WTC11 (cell line): ENCODE data around the gene SCN9A. TPM values are rescaled to one million over a fixed set of nuclear protein-coding genes. Genes with fewer than 3 reads are reported as not detected.

Experiments
- ATAC-seq: fragments of 200-7000 bp; cut with Tn5 transposase; 2 replicates; pipeline ENCODE4 v1.10.0; 2021; ENCODE audit warnings: mild to moderate bottlenecking, moderate library complexity
- CTCF ChIA-PET: fragments of 300-600 bp; sonication (Branson Sonifier 250); formaldehyde crosslinking; loops from one replicate; lab custom pipeline; 2021; ENCODE audit warnings: antibody characterized with exemption; lab: Charles Lee
- POLR2A ChIA-PET: fragments of 350-600 bp; sonication (Branson Sonifier 250); formaldehyde crosslinking; loops from one replicate; lab custom pipeline; 2021; ENCODE audit warnings: antibody characterized with exemption; lab: Charles Lee
- DNase-seq: peaks from one replicate; pipeline ENCODE4 v3.0.0; 2021; ENCODE audit warnings: low spot score
- H3K27ac Mint-ChIP-seq: 2 replicates; pipeline ENCODE4 v1.8.0; 2021; ENCODE audit warnings: mixed read lengths
- H3K27me3 Mint-ChIP-seq: 2 replicates; pipeline ENCODE4 v1.8.0; 2021; ENCODE audit warnings: low read depth, mild to moderate bottlenecking, moderate library complexity, mixed read lengths
- H3K36me3 Mint-ChIP-seq: 2 replicates; pipeline ENCODE4 v1.8.0; 2021; ENCODE audit warnings: mixed read lengths
- H3K4me1 Mint-ChIP-seq: 2 replicates; pipeline ENCODE4 v1.8.0; 2022; ENCODE audit warnings: mixed read lengths
- H3K4me3 Mint-ChIP-seq: 2 replicates; pipeline ENCODE4 v1.8.0; 2021; ENCODE audit warnings: mild to moderate bottlenecking, moderate library complexity, mixed read lengths
- H3K9me3 Mint-ChIP-seq: 2 replicates; pipeline ENCODE4 v1.8.0; 2021; ENCODE audit warnings: mixed read lengths
- CTCF ChIP-seq: fragments of 200-600 bp; IDR thresholded peaks from 2 replicates; pipeline ENCODE4 v1.8.0; 2022; ENCODE audit warnings: antibody characterized with exemption
- EMX1 ChIP-seq: fragments of 250-450 bp; sonication (Bioruptor Pico); IDR thresholded peaks from 2 replicates; pipeline ENCODE4 v1.8.0; 2021; ENCODE audit warnings: mild to moderate bottlenecking
- ERG ChIP-seq: fragments of 250-450 bp; sonication (Bioruptor Pico); IDR thresholded peaks from 2 replicates; pipeline ENCODE4 v1.8.0; 2021; ENCODE audit warnings: mild to moderate bottlenecking
- FOXP1 ChIP-seq: sonication (generic); formaldehyde crosslinking; IDR thresholded peaks from 2 replicates; pipeline ENCODE4 v1.8.0; 2022; ENCODE audit warnings: missing genetic modification reagents, mild to moderate bottlenecking, moderate library complexity, borderline replicate concordance
- JAZF1 ChIP-seq: fragments of 250-450 bp; sonication (Bioruptor Pico); IDR thresholded peaks from 2 replicates; pipeline ENCODE4 v1.9.0; 2021; ENCODE audit warnings: moderate library complexity, mild to moderate bottlenecking, inconsistent platforms
- JUN ChIP-seq: sonication (generic); formaldehyde crosslinking; IDR thresholded peaks from 2 replicates; pipeline ENCODE4 v1.8.0; 2023; ENCODE audit warnings: mild to moderate bottlenecking, missing genetic modification reagents
- NR1H2 ChIP-seq: sonication (generic); formaldehyde crosslinking; IDR thresholded peaks from 2 replicates; pipeline ENCODE4 v1.9.0; 2021; ENCODE audit warnings: mild to moderate bottlenecking, moderate library complexity, missing genetic modification reagents
- NR3C1 ChIP-seq: sonication (generic); formaldehyde crosslinking; conservative IDR thresholded peaks from 2 replicates; pipeline ENCODE4 v1.8.1; 2023; ENCODE audit warnings: low read depth, mild to moderate bottlenecking, missing genetic modification reagents
- RELA ChIP-seq: sonication (generic); formaldehyde crosslinking; IDR thresholded peaks from 2 replicates; pipeline ENCODE4 v1.8.1; 2022; ENCODE audit warnings: missing genetic modification reagents, mild to moderate bottlenecking, borderline replicate concordance
- RORB ChIP-seq: fragments of 250-450 bp; sonication (Bioruptor Pico); IDR thresholded peaks from 2 replicates; pipeline ENCODE4 v1.9.0; 2021; ENCODE audit warnings: mild to moderate bottlenecking
- SMAD4 ChIP-seq: sonication (generic); formaldehyde crosslinking; IDR thresholded peaks from 2 replicates; pipeline ENCODE4 v1.8.0; 2022; ENCODE audit warnings: mild to moderate bottlenecking, missing genetic modification reagents
- SOX15 ChIP-seq: fragments of 250-450 bp; sonication (Bioruptor Pico); IDR thresholded peaks from 2 replicates; pipeline ENCODE4 v1.9.0; 2021; ENCODE audit warnings: mild to moderate bottlenecking
- USF1 ChIP-seq: sonication (generic); formaldehyde crosslinking; IDR thresholded peaks from 2 replicates; pipeline ENCODE4 v1.8.0; 2022; ENCODE audit warnings: mild to moderate bottlenecking, missing genetic modification reagents
- ZBTB43 ChIP-seq: sonication (generic); formaldehyde crosslinking; IDR thresholded peaks from 2 replicates; pipeline ENCODE4 v1.8.1; 2023; ENCODE audit warnings: mild to moderate bottlenecking, missing genetic modification reagents
- ZNF219 ChIP-seq: sonication (generic); formaldehyde crosslinking; IDR thresholded peaks from 2 replicates; pipeline ENCODE4 v1.8.0; 2023; ENCODE audit warnings: missing genetic modification reagents, mild to moderate bottlenecking, borderline replicate concordance
- ZNF317 ChIP-seq: sonication (generic); formaldehyde crosslinking; IDR thresholded peaks from 2 replicates; pipeline ENCODE4 v1.8.1; 2023; ENCODE audit warnings: low read depth, mild to moderate bottlenecking, moderate library complexity, missing genetic modification reagents, borderline replicate concordance
- ZSCAN18 ChIP-seq: fragments of 250-450 bp; sonication (Bioruptor Pico); IDR thresholded peaks from 2 replicates; pipeline ENCODE4 v2.1.2; 2022; ENCODE audit warnings: mild to moderate bottlenecking, moderate library complexity
- total RNA-seq: library from RNA; stranded (reverse); gene quantifications from 3 replicates; pipeline ENCODE4 v1.2.3, GENCODE V29; 2021
- TF ChIP-seq, protein P1 (sequence below): sonication (generic); formaldehyde crosslinking; IDR thresholded peaks from 2 replicates; pipeline ENCODE4 v1.8.1; 2023; ENCODE audit warnings: mild to moderate bottlenecking, missing genetic modification reagents, moderate library complexity
- TF ChIP-seq, protein P2 (sequence below): fragments of 250-450 bp; sonication (Bioruptor Pico); conservative IDR thresholded peaks from 2 replicates; pipeline ENCODE4 v1.9.0; 2021; ENCODE audit warnings: mild to moderate bottlenecking
- TF ChIP-seq, protein P3 (sequence below): sonication (generic); formaldehyde crosslinking; IDR thresholded peaks from 2 replicates; pipeline ENCODE4 v1.8.0; 2022; ENCODE audit warnings: missing genetic modification reagents

SCN9A gene
- total RNA-seq, 1 experiment from 2014 or later: 7.3 TPM

DNA sequence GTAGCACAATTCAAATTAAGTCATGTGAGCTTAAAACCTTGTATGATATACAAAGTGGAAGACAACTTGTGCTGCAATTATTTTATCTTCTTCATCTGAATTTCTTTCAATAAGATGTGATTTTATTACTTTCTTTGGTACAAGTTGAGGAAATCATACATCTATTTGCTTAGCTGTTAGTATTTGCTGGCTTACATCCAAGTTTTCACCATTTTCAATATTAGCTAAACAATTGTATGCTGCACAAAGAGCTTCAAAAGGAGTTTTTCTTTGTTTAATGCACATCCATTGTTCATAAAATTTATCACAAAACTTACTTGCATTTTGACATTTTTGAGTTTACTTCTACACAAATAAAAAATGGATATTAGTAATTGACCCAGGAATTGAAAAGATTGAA, 40.9 kb downstream of the SCN9A start (continued):
- no peak for TF ChIP-seq ZSCAN18 (CRISPR knock-in tag)
- no peak for TF ChIP-seq RELA (CRISPR knock-in tag)

- TF ChIP-seq RORB (CRISPR knock-in tag) (no peak), FOXP1 (CRISPR knock-in tag) (no peak), NR1H2 (no peak), NR3C1 (CRISPR knock-in tag) (no peak), SMAD4 (CRISPR knock-in tag) (no peak), USF1 (CRISPR knock-in tag) (no peak), JAZF1 (CRISPR knock-in tag) (no peak), ZNF317 (CRISPR knock-in tag) (no peak)
- Mint-ChIP-seq H3K4me1 (peaks cover 24% of the 10 kb centered on the region), H3K9me3 (no peaks in the 10 kb centered on the region), H3K27me3 (no peaks in the 10 kb centered on the region), H3K27ac (no peak overlapping the region), H3K36me3 (no peaks in the 10 kb centered on the region), H3K4me3 (no peak overlapping the region)
- POLR2A ChIA-PET: no interaction called here
- no peak for ATAC-seq
- no peak for DNase-seq
- CTCF ChIA-PET: no interaction called here
Measured at GRCh38 chr2:166333801-166334200, 41.9 kb downstream of the SCN9A start.

- Mint-ChIP-seq H3K9me3 (no peaks in the 10 kb centered on the region), H3K36me3 (no peaks in the 10 kb centered on the region), H3K27me3 (no peaks in the 10 kb centered on the region), H3K4me1 (peaks cover 11% of the 10 kb centered on the region), H3K4me3 (no peak overlapping the region)
- ChIA-PET CTCF (no interaction called here), POLR2A (no interaction called here)
- ATAC-seq (no peak), DNase-seq (no peak)
- TF ChIP-seq, protein P1, sequence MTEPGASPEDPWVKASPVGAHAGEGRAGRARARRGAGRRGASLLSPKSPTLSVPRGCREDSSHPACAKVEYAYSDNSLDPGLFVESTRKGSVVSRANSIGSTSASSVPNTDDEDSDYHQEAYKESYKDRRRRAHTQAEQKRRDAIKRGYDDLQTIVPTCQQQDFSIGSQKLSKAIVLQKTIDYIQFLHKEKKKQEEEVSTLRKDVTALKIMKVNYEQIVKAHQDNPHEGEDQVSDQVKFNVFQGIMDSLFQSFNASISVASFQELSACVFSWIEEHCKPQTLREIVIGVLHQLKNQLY (CRISPR knock-in tag): no peak
- TF ChIP-seq EMX1 (CRISPR knock-in tag): no peak
- no peak for TF ChIP-seq JUN (CRISPR knock-in tag)
- TF ChIP-seq, protein P2, sequence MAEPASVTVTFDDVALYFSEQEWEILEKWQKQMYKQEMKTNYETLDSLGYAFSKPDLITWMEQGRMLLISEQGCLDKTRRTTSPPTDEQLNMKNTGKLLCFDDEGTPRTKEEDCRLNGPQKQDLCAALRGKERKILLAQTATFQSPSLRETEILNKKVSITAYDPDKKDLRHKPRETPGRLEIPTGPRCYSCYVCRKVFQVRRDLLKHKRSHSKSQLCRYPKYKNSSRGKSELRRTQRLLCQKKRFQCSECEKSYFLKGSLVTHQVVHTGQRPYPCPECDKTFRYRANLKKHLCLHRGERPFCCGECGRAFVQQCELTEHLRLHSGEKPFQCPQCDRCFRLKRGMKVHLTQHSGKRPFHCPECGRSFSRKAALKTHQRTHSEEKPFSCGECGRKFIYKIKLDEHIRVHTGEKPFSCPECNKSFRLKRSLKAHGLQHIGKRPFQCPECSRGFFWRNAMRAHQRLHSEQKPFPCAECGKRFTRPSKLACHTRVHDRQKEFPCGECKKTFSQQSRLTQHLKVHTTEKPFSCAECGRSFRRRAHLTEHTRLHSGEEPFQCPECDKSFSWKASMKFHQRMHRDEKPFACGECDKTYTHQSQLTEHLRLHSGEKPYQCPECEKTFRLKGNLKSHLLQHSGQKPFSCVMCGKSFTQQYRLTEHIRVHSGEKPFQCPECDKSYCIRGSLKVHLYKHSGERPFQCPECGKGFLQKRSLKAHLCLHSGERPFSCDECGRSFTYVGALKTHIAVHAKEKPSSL (CRISPR knock-in tag): no peak
- no peak for TF ChIP-seq USF1 (CRISPR knock-in tag)
- no peak for TF ChIP-seq ERG (CRISPR knock-in tag)
- no peak for TF ChIP-seq ZNF219
- TF ChIP-seq CTCF: no peak
- TF ChIP-seq ZBTB43: no peak
- no peak for TF ChIP-seq SOX15 (CRISPR knock-in tag)
- no peak for TF ChIP-seq JAZF1 (CRISPR knock-in tag)
- TF ChIP-seq, protein P3, sequence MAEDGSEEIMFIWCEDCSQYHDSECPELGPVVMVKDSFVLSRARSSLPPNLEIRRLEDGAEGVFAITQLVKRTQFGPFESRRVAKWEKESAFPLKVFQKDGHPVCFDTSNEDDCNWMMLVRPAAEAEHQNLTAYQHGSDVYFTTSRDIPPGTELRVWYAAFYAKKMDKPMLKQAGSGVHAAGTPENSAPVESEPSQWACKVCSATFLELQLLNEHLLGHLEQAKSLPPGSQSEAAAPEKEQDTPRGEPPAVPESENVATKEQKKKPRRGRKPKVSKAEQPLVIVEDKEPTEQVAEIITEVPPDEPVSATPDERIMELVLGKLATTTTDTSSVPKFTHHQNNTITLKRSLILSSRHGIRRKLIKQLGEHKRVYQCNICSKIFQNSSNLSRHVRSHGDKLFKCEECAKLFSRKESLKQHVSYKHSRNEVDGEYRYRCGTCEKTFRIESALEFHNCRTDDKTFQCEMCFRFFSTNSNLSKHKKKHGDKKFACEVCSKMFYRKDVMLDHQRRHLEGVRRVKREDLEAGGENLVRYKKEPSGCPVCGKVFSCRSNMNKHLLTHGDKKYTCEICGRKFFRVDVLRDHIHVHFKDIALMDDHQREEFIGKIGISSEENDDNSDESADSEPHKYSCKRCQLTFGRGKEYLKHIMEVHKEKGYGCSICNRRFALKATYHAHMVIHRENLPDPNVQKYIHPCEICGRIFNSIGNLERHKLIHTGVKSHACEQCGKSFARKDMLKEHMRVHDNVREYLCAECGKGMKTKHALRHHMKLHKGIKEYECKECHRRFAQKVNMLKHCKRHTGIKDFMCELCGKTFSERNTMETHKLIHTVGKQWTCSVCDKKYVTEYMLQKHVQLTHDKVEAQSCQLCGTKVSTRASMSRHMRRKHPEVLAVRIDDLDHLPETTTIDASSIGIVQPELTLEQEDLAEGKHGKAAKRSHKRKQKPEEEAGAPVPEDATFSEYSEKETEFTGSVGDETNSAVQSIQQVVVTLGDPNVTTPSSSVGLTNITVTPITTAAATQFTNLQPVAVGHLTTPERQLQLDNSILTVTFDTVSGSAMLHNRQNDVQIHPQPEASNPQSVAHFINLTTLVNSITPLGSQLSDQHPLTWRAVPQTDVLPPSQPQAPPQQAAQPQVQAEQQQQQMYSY: no peak
- no peak for TF ChIP-seq SMAD4 (CRISPR knock-in tag)
- TF ChIP-seq, all 79 proteins: peak for 0
- H3K27ac Mint-ChIP-seq: no peak overlapping the region
Measured at GRCh38 chr2:166332106-166332505, 43.6 kb downstream of the SCN9A start.
